ENCODE data around the gene TSC2. TPM values are rescaled to one million over a fixed set of nuclear protein-coding genes. Genes with fewer than 3 reads are reported as not detected.

Gene TSC2
- total and polyA plus RNA-seq, 9 of the 15 experiments (the other 6 are each of a cell fraction or from before 2014, with no cell fraction given), result 1.3 to 68.1 (median 16.6) TPM

- TF ChIP-seq ZNF764 (CRISPR knock-in tag; IDR thresholded peaks at IDR 0.05; ENCODE audit: low read depth) (no peak), FOXP4 (CRISPR knock-in tag; IDR thresholded peaks at IDR 0.05; ENCODE audit: borderline replicate concordance) (0 out of 2 replicates have a peak, but pooled peaks have one; percentile 70), FOXA1 (IDR thresholded peaks at IDR 0.05; ENCODE audit: borderline replicate concordance) (no peak), ZNF212 (CRISPR knock-in tag; IDR thresholded peaks at IDR 0.05) (no peak), PKNOX1 (IDR thresholded peaks at IDR 0.05) (no peak), ESRRA (IDR thresholded peaks at IDR 0.05; ENCODE audit: borderline replicate concordance, low read depth) (no peak), GTF2A2 (tag; IDR thresholded peaks at IDR 0.05) (no peak), GABPA (tag; conservative IDR thresholded peaks at IDR 0.05; ENCODE audit: low read depth) (peak; percentile 47), XRCC5 (IDR thresholded peaks at IDR 0.05; ENCODE audit: low read depth, low read length) (peak; percentile 97), GTF2B (IDR thresholded peaks at IDR 0.05; ENCODE audit: extremely low read depth, insufficient read length) (no peak), ETS2 (tag; IDR thresholded peaks at IDR 0.05; ENCODE audit: borderline replicate concordance, poor library complexity, severe bottlenecking) (no peak), YY1 (IDR thresholded peaks at IDR 0.05; ENCODE audit: borderline replicate concordance in 1 of 3, control insufficient read depth in 1 of 3, extremely low read depth in 1 of 3, insufficient read depth in 3 of 3, insufficient read length in 1 of 3, insufficient replicate concordance in 2 of 3, low read depth in 1 of 3, low read length in 2 of 3) (peak in 1 of 3 experiments; percentile 8), TBL1XR1 (IDR thresholded peaks at IDR 0.05; ENCODE audit: low read length in 2 of 2) (0 out of 4 replicates have a peak, but pooled peaks of 1 of the 2 experiments have one; percentile 16), NR1H2 (CRISPR knock-in tag; IDR thresholded peaks at IDR 0.05) (no peak), NCOR1 (IDR thresholded peaks at IDR 0.05) (no peak), RUNX1 (IDR thresholded peaks at IDR 0.05; ENCODE audit: low read depth) (no peak), SP1 (CRISPR knock-in tag; IDR thresholded peaks at IDR 0.05) (peak; percentile 99), ZBTB33 (CRISPR knock-in tag; IDR thresholded peaks at IDR 0.05) (peak; percentile 63), ZZZ3 (IDR thresholded peaks at IDR 0.05) (no peak), EWSR1 (IDR thresholded peaks at IDR 0.05; ENCODE audit: borderline replicate concordance, low read depth, partially characterized antibody) (no peak)
Measured at GRCh38 chr16:2023092-2024031, 24.4 kb upstream of the TSC2 start (continued).

Measured in K562 (cell line).